BE2C (cell line): Measurements from ENCODE around the gene SETDB1.
A peak's percentile ranks its signal among the peaks of the same experiment; 100 is the strongest.

Experiments
- DNase-seq: peaks from one replicate; pipeline ENCODE4 v3.0.0-alpha.2; 2020
- H3K27me3 ChIP-seq: fragments of 250-450 bp; sonication (Bioruptor Pico); 2 replicates; pipeline ENCODE4 v1.5.1; 2020; ENCODE audit warnings: mild to moderate bottlenecking
- H3K36me3 ChIP-seq: fragments of 250-450 bp; sonication (Bioruptor Pico); 2 replicates; pipeline ENCODE4 v1.5.1; 2020; ENCODE audit warnings: mild to moderate bottlenecking
- H3K4me1 ChIP-seq: fragments of 250-450 bp; sonication (Bioruptor Pico); 2 replicates; pipeline ENCODE4 v1.5.1; 2020
- H3K4me3 ChIP-seq: 2 replicates; pipeline ENCODE4 v1.5.1; 2011; ENCODE audit warnings: low read depth, low read length
- H3K9me3 ChIP-seq: fragments of 250-450 bp; sonication (Bioruptor Pico); 2 replicates; pipeline ENCODE4 v1.5.1; 2020
- CTCF ChIP-seq: IDR thresholded peaks from 2 replicates; pipeline ENCODE4 v1.5.1; 2012; ENCODE audit warnings: mild to moderate bottlenecking, low read depth, low read length

SETDB1 gene

GRCh38 chr1:151002611-151003010 is 76.4 kb downstream of the SETDB1 start:
- no peak overlapping the region for H3K4me3 ChIP-seq
- no peaks in the 10 kb centered on the region for H3K4me1 ChIP-seq
- no peaks in the 10 kb centered on the region for H3K9me3 ChIP-seq
- TF ChIP-seq CTCF = no peak
- no peak for DNase-seq
- no peaks in the 10 kb centered on the region; the same call in none of the 2 replicates for H3K36me3 ChIP-seq
- no peaks in the 10 kb centered on the region for H3K27me3 ChIP-seq

- Histone ChIP-seq H3K4me3 (no peak overlapping the region), H3K36me3 (no peaks in the 10 kb centered on the region; the same call in none of the 2 replicates), H3K4me1 (no peaks in the 10 kb centered on the region), H3K27me3 (no peaks in the 10 kb centered on the region), H3K9me3 (no peaks in the 10 kb centered on the region)
- no peak for TF ChIP-seq CTCF
- no peak for DNase-seq
Measured at GRCh38 chr1:151003180-151003579, 77.0 kb downstream of the SETDB1 start.

- H3K9me3 ChIP-seq = no peaks in the 10 kb centered on the region
- peak overlapping the region; percentile 72 for H3K4me3 ChIP-seq
- DNase-seq = no peak
- TF ChIP-seq CTCF = no peak
- no peaks in the 10 kb centered on the region; the same call in 1 of the 2 replicates for H3K36me3 ChIP-seq
- H3K4me1 ChIP-seq = no peaks in the 10 kb centered on the region
- no peaks in the 10 kb centered on the region for H3K27me3 ChIP-seq
Measured at GRCh38 chr1:151005729-151006319, 79.7 kb downstream of the SETDB1 start.

- H3K27me3 ChIP-seq = no peaks in the 10 kb centered on the region
- no peaks in the 10 kb centered on the region; the same call in 1 of the 2 replicates for H3K36me3 ChIP-seq
- H3K9me3 ChIP-seq = no peaks in the 10 kb centered on the region
- TF ChIP-seq CTCF = peak; percentile 63
- peak; percentile 80 for DNase-seq
- no peaks in the 10 kb centered on the region for H3K4me1 ChIP-seq
- peak within 1 kb of the TSS; percentile 83 for H3K4me3 ChIP-seq
Measured at GRCh38 chr1:151006327-151007052, 80.3 kb downstream of the SETDB1 start, which contains the start of gene MINDY1. Gene MINDY1 (minus strand): TSS chr1:151006902. CDS start chr1:151002617, 4,285 bp downstream.

GRCh38 chr1:151007853-151008243 is 81.7 kb downstream of the SETDB1 start:
- H3K4me3 ChIP-seq = peak overlapping the region; percentile 83

More at GRCh38 chr1:151007853-151008243, 81.7 kb downstream of the SETDB1 start:
- no peaks in the 10 kb centered on the region for H3K9me3 ChIP-seq
- no peak for TF ChIP-seq CTCF
- no peak for DNase-seq
- H3K27me3 ChIP-seq = no peaks in the 10 kb centered on the region
- H3K4me1 ChIP-seq = no peaks in the 10 kb centered on the region
- H3K36me3 ChIP-seq = no peaks in the 10 kb centered on the region
